ENCODE measurements around the gene TSHZ2.

DNA sequence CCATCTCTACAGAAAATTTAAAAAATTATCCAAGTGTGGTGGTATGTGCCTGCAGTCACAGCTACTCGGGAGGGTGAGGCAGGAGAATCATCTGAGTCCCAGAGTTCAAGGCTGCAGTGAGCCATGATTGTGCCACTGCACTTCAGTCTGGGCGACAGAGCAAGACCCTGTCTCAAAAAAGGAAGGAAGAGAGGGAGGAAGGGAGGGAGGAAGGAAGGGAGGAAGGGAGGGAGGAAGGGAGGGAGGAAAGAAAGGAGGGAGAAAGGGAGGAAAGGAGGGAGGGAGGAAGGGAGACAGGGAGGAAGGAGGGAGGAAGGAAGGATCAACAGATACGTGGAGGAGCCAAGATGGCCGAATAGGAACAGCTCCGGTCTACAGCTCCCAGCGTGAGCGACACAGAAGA is 531.4 kb downstream of the TSHZ2 start:
- TF ChIP-seq, protein P1, sequence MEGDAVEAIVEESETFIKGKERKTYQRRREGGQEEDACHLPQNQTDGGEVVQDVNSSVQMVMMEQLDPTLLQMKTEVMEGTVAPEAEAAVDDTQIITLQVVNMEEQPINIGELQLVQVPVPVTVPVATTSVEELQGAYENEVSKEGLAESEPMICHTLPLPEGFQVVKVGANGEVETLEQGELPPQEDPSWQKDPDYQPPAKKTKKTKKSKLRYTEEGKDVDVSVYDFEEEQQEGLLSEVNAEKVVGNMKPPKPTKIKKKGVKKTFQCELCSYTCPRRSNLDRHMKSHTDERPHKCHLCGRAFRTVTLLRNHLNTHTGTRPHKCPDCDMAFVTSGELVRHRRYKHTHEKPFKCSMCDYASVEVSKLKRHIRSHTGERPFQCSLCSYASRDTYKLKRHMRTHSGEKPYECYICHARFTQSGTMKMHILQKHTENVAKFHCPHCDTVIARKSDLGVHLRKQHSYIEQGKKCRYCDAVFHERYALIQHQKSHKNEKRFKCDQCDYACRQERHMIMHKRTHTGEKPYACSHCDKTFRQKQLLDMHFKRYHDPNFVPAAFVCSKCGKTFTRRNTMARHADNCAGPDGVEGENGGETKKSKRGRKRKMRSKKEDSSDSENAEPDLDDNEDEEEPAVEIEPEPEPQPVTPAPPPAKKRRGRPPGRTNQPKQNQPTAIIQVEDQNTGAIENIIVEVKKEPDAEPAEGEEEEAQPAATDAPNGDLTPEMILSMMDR (IDR thresholded peaks at IDR 0.05; ENCODE audit: extremely low read depth in 1 of 2, insufficient read depth in 1 of 2, low read depth in 1 of 2, low read length in 2 of 2), result no peak
- TF ChIP-seq POLR2A (IDR thresholded peaks at IDR 0.05; ENCODE audit: low read depth, low read length) (no peak), EZH2 (IDR thresholded peaks at IDR 0.05; ENCODE audit: borderline replicate concordance, low read depth, low read length, severe bottlenecking) (no peak), FOS (IDR thresholded peaks at IDR 0.05; ENCODE audit: borderline replicate concordance, insufficient read depth, low read length) (no peak)
